ENCODE data around the gene CBX2. TPM values are rescaled to one million over a fixed set of nuclear protein-coding genes. Genes with fewer than 3 reads are reported as not detected.

Gene CBX2
- total RNA-seq, 4 donors from 2014 or later, result 0.81 to 2.5 (median 2.0) TPM

- no peak for ATAC-seq
- TF ChIP-seq POLR2AphosphoS5 (IDR thresholded peaks at IDR 0.05) (no peak), POLR2A (IDR thresholded peaks at IDR 0.05) (no peak), EP300 (IDR thresholded peaks at IDR 0.05) (no peak), CTCF (IDR thresholded peaks at IDR 0.05) (no peak)
- H3K9me3 ChIP-seq, result no peaks in the 10 kb centered on the region
- peak overlapping the region in 1 of 2 donors; percentile 82 for H3K4me3 ChIP-seq
- H3K4me1 ChIP-seq, result peaks cover 0 to 87% (median 31%) of the 10 kb centered on the region in 3 donors
- H3K36me3 ChIP-seq, result peaks cover 0 to 10% of the 10 kb centered on the region in 2 donors
- peak overlapping the region in 1 of 4 donors; percentile 88 for H3K27ac ChIP-seq
- H3K27me3 ChIP-seq, result peaks cover 79% of the 10 kb centered on the region
- 0% methylated on average over 2 to 12 of the region's 70 CpGs for WGBS, 2 donors (ENCODE audit: low coverage in 1 of 2)
Observed at GRCh38 chr17:79798299-79799173, 20.6 kb downstream of the CBX2 start.

DNA sequence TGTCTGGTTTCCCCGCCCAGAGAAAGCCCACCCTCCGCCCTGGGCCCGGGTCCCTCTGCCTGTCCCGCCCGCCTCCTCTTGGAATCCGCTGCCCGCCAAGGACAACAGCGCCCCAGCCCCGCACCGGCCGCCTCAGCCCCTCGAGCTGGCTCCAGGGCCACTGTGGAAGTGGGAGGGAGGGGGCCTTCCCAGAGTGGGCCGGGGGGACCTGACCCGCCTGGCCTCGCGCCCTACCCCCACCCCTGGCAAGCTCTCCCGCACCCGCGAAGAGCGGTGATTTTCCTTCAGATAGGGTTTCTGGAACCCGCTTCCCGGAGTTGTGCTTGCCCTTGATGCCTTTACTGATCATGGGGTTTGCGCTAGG, 21.2 kb downstream of the CBX2 start:
- ATAC-seq, result no peak
- H3K36me3 ChIP-seq, result peaks cover 0 to 10% of the 10 kb centered on the region in 2 donors
- peaks cover 79% of the 10 kb centered on the region for H3K27me3 ChIP-seq
- H3K4me1 ChIP-seq, result peaks cover 0 to 87% (median 31%) of the 10 kb centered on the region in 3 donors
- TF ChIP-seq POLR2AphosphoS5 (IDR thresholded peaks at IDR 0.05) (no peak), POLR2A (IDR thresholded peaks at IDR 0.05) (no peak)
- 3 to 33% methylated on average over 3 to 5 of the region's 23 CpGs for WGBS, 2 donors (ENCODE audit: low coverage in 1 of 2)
- H3K4me3 ChIP-seq, result no peak overlapping the region
- H3K27ac ChIP-seq, result no peak overlapping the region
- no peaks in the 10 kb centered on the region for H3K9me3 ChIP-seq

GRCh38 chr17:79799538-79800324, 21.8 kb downstream of the CBX2 start:
- Histone ChIP-seq H3K4me1 (peaks cover 0 to 87% (median 31%) of the 10 kb centered on the region in 3 donors), H3K36me3 (peaks cover 0 to 6% of the 10 kb centered on the region in 2 donors), H3K27ac (no peak overlapping the region), H3K27me3 (peaks cover 79% of the 10 kb centered on the region), H3K4me3 (no peak overlapping the region), H3K9me3 (no peaks in the 10 kb centered on the region)
- TF ChIP-seq EP300 (IDR thresholded peaks at IDR 0.05) (no peak), POLR2AphosphoS5 (IDR thresholded peaks at IDR 0.05) (no peak), CTCF (IDR thresholded peaks at IDR 0.05) (no peak), POLR2A (IDR thresholded peaks at IDR 0.05) (no peak)
- no peak for ATAC-seq
- WGBS, 2 donors (ENCODE audit: low coverage in 1 of 2), result 4 to 9% methylated on average over 9 to 25 of the region's 31 CpGs

DNA sequence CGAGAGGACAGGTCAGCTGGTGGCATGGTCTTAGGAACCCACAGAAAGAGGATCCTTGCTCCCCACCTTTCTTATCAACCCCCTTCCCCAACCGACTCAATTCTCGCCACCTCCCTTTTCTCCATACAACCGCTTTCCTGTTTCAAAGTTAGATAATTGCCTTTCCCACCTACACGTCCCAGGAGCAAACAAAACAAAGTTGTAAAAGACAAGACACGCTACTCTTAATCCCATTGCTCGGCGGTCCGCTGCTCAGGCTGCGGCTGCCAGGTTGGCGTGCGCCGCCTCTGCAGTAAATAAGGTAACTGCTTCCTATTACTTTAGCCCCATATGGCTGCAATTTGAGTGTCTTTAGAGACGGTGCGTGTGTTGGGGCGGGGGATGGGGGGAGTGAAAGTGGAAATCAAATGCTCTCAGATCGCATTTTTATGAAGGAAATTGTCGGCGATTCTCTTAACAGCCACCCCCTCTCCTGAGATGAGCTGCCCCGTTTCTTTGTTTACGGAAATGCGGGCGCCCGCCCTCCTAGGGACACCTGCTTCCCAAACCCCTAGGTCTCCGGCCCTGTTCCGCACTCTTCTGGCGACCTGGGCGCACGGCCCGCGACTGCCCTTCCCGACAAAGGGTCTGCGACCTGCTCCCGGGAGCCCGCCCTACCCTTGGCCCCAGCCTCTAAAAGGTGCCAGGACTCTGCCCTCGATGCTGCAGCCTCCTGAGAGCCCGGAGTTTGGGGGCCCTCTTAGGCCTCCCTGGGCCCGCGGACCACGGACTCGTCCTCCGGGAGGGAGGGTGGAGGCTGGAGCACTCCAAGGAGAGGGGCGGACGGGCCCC, 22.6 kb downstream of the CBX2 start:
- no peak for ATAC-seq
- WGBS, 2 donors (ENCODE audit: low coverage in 1 of 2), result 2 to 3% methylated on average over 20 to 27 of the region's 44 CpGs
- Histone ChIP-seq H3K4me3 (no peak overlapping the region), H3K27ac (no peak overlapping the region), H3K4me1 (peaks cover 0 to 81% (median 31%) of the 10 kb centered on the region in 3 donors), H3K9me3 (no peaks in the 10 kb centered on the region), H3K36me3 (no peaks in the 10 kb centered on the region), H3K27me3 (peaks cover 79% of the 10 kb centered on the region)
- no peak for TF ChIP-seq POLR2A (IDR thresholded peaks at IDR 0.05)
- TF ChIP-seq CTCF (IDR thresholded peaks at IDR 0.05), result no peak
- TF ChIP-seq EP300 (IDR thresholded peaks at IDR 0.05), result no peak
- TF ChIP-seq POLR2AphosphoS5 (IDR thresholded peaks at IDR 0.05), result no peak
